Measurements from ENCODE around the gene LNX1.

- TF ChIP-seq, protein P1, sequence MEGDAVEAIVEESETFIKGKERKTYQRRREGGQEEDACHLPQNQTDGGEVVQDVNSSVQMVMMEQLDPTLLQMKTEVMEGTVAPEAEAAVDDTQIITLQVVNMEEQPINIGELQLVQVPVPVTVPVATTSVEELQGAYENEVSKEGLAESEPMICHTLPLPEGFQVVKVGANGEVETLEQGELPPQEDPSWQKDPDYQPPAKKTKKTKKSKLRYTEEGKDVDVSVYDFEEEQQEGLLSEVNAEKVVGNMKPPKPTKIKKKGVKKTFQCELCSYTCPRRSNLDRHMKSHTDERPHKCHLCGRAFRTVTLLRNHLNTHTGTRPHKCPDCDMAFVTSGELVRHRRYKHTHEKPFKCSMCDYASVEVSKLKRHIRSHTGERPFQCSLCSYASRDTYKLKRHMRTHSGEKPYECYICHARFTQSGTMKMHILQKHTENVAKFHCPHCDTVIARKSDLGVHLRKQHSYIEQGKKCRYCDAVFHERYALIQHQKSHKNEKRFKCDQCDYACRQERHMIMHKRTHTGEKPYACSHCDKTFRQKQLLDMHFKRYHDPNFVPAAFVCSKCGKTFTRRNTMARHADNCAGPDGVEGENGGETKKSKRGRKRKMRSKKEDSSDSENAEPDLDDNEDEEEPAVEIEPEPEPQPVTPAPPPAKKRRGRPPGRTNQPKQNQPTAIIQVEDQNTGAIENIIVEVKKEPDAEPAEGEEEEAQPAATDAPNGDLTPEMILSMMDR (IDR thresholded peaks at IDR 0.05): no peak
- no peak for TF ChIP-seq EZH2phosphoT487 (IDR thresholded peaks at IDR 0.05)
Measured at GRCh38 chr4:53556651-53557050, 34.6 kb downstream of the LNX1 start.

All from neural progenitor cell (in vitro differentiated cells).